Ishikawa (cell line): ENCODE data around the gene RPL36.

ENCODE experiments used
- CEBPB ChIP-seq: IDR thresholded peaks from 2 replicates; pipeline ENCODE4 v1.6.1; 2012
- CREB1 ChIP-seq: IDR thresholded peaks from 2 replicates; pipeline ENCODE4 v1.6.1; 2012; ENCODE audit warnings: low read depth
- EGR1 ChIP-seq: IDR thresholded peaks from 2 replicates; pipeline ENCODE4 v1.6.1; 2012
- EP300 ChIP-seq: IDR thresholded peaks from 2 replicates; pipeline ENCODE4 v1.6.1; 2012; ENCODE audit warnings: borderline replicate concordance
- FOXM1 ChIP-seq: IDR thresholded peaks from 2 replicates; pipeline ENCODE4 v1.6.1; 2012; ENCODE audit warnings: low read depth, borderline replicate concordance
- MAX ChIP-seq: IDR thresholded peaks from 2 replicates; pipeline ENCODE4 v1.6.1; 2012
- NFIC ChIP-seq: IDR thresholded peaks from 2 replicates; pipeline ENCODE4 v1.6.1; 2012
- RAD21 ChIP-seq: IDR thresholded peaks from 2 replicates; pipeline ENCODE4 v1.6.1; 2012; ENCODE audit warnings: low read depth
- REST ChIP-seq: IDR thresholded peaks from 2 replicates; pipeline ENCODE4 v1.6.1; 2012; ENCODE audit warnings: low read depth, mild to moderate bottlenecking
- TAF1 ChIP-seq: IDR thresholded peaks from 2 replicates; pipeline ENCODE4 v1.6.1; 2012; ENCODE audit warnings: low read depth, mild to moderate bottlenecking
- TCF12 ChIP-seq: IDR thresholded peaks from 2 replicates; pipeline ENCODE4 v1.6.1; 2012; ENCODE audit warnings: low read depth
- TEAD4 ChIP-seq: IDR thresholded peaks from 2 replicates; pipeline ENCODE4 v1.6.1; 2012
- USF1 ChIP-seq: IDR thresholded peaks from 2 replicates; pipeline ENCODE4 v1.6.1; 2012
- YY1 ChIP-seq: IDR thresholded peaks from 2 replicates; pipeline ENCODE4 v1.6.1; 2012; ENCODE audit warnings: low read depth
- ZBTB7A ChIP-seq: IDR thresholded peaks from 2 replicates; pipeline ENCODE4 v1.6.1; 2012; ENCODE audit warnings: low read depth

The RPL36 gene

DNA sequence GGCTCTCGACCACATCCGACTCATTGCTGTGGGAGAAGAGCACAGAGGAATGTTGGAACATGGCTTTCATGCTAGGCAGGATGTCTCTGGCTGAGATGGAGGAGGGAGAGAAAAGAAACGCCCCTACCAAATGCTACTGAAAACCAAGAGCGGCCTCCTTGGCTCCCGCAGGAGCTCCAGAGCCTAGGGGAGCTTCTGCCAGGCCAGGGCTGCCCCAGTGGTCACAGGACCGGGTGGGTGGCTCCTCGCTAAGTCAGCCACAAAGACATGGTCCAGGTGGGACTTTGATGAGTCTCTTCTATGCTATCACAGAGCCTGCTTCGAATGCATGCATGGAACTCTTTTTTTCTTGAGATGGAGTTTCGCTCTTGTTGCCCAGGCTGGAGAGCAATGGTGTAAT is 23.1 kb downstream of the RPL36 start:
- TF ChIP-seq ZBTB7A (no peak), TCF12 (no peak), RAD21 (no peak), CREB1 (no peak), CEBPB (no peak), TAF1 (no peak), TEAD4 (no peak)

DNA sequence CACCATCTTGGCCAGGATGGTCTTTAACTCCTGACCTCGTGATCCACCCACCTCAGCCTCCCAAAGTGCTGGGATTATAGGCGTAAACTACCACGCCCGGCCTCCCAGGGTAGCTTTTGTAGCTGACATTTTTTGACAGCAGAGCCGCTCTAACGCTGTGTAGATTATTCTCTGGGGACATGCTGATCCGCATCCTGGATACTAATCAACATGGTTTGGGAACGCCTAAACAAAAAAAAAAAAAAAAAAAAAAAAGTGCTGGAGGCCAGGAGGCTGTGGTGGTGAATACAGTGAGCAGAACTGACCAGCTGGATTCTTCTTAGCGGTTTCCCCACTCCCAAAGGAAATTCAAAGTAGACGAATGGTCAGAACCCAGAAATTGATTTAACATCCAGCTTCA is 24.7 kb downstream of the RPL36 start:
- TF ChIP-seq NFIC (no peak), CREB1 (no peak), RAD21 (no peak), REST (no peak), TCF12 (no peak), EP300 (no peak), EGR1 (no peak), FOXM1 (no peak), YY1 (no peak), USF1 (no peak)

DNA sequence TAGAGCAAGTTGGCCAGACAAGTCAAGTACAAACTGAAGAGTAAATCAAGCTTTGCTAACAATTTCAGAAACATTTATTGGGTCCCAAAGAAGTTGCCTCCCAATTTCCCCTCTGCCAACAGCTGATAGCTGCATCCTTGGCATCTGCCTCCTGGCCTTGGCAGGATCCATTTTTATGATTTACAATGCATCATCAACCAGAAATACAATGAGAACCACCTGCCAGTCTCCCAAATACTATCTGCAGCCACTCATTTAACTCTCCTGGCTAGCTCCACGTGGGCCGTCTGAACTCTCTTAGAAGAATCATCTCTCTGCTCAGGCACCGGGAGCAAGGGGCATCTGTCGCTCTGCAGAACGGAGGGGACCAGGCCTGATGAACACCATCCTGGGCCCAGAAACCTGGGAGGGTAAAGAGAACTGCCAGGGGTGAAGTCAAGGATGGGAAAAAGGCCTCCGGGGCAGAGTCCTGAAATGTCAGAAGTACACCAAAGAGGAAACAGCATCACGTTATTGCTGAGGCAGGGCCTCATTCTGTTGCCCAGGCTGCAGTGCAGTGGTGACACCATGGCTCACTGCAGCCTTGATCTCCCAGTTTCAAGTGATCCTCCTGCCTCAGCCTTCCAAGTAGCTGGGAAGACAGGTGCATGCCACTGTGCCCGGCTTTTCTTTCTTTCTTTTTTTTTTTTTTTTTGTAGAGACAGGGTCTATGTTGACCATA is 27.3 kb downstream of the RPL36 start:
- TF ChIP-seq CREB1 (no peak), RAD21 (no peak), EGR1 (no peak), MAX (no peak), NFIC (no peak), TCF12 (no peak)

DNA sequence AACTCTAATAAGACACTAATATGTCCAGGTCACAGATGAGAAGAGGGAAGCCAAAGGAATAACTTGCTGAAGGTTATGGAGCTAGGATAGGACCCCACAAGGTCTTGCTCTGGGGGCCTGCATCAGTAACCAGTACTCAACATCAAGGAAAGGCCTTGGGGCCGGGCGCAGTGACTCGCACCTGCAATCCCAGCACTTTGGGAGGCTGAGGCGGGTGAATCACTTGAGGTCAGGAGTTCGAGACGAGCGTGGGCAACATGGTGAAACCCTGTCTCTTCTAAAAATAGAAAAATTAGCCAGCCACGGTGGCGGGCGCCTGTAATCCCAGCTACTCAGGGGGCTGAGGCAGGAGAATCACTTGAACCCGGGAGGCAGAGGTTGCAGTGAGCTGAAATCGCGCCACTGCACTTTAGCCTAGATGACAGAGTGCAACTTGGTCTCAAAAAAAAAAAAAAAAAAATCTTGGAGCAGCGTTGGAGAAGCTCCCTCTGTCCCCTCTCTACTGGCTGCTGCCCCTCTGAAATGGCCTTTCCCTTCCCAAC is 28.0 kb downstream of the RPL36 start:
- TF ChIP-seq REST: no peak
- no peak for TF ChIP-seq CREB1
- no peak for TF ChIP-seq FOXM1
- no peak for TF ChIP-seq EP300
- TF ChIP-seq USF1: no peak
- TF ChIP-seq TEAD4: no peak
- no peak for TF ChIP-seq TCF12
- no peak for TF ChIP-seq TAF1
- no peak for TF ChIP-seq EGR1
- no peak for TF ChIP-seq ZBTB7A
- TF ChIP-seq NFIC: no peak
- no peak for TF ChIP-seq CEBPB
- no peak for TF ChIP-seq YY1
- TF ChIP-seq MAX: no peak
- no peak for TF ChIP-seq RAD21

GRCh38 chr19:5718579-5719273 is 28.6 kb downstream of the RPL36 start:
- TF ChIP-seq USF1: no peak
- TF ChIP-seq CREB1: no peak
- no peak for TF ChIP-seq FOXM1
- no peak for TF ChIP-seq CEBPB
- TF ChIP-seq REST: no peak
- TF ChIP-seq ZBTB7A: no peak
- TF ChIP-seq TEAD4: no peak
- TF ChIP-seq TAF1: no peak
- no peak for TF ChIP-seq RAD21
- no peak for TF ChIP-seq MAX
- no peak for TF ChIP-seq NFIC
- no peak for TF ChIP-seq YY1
- no peak for TF ChIP-seq TCF12
- TF ChIP-seq EGR1: no peak
- TF ChIP-seq EP300: no peak
